ENCODE measurements around the gene CD96. TPM values are rescaled to one million over a fixed set of nuclear protein-coding genes. Genes with fewer than 3 reads are reported as not detected.

Gene CD96
- total and polyA plus RNA-seq, 4 donors = 0.69 to 3.1 (median 2.4) TPM

- Histone ChIP-seq H3K36me3 (ENCODE audit: control insufficient read depth in 4 of 4, insufficient read depth in 4 of 4, low read length in 4 of 4) (no peaks in the 10 kb centered on the region), H3K4me1 (ENCODE audit: control insufficient read depth in 5 of 5, insufficient read depth in 5 of 5, low read length in 5 of 5) (peaks cover 0 to 7% (median 0%) of the 10 kb centered on the region in 5 donors), H3K27ac (ENCODE audit: low read depth in 1 of 2, low read length in 1 of 2) (no peak overlapping the region), H3K9ac (ENCODE audit: insufficient read depth in 1 of 2, low read length in 2 of 2) (no peak overlapping the region), H3K4me3 (no peak overlapping the region), H3K27me3 (ENCODE audit: control insufficient read depth in 3 of 3, insufficient read depth in 3 of 3, low read length in 2 of 3) (no peaks in the 10 kb centered on the region), H3K9me3 (ENCODE audit: control insufficient read depth in 4 of 4, insufficient read depth in 3 of 4, low read length in 3 of 4) (no peaks in the 10 kb centered on the region)
- WGBS, 2 donors = 73 to 82% methylated on average over 4 of the region's 4 CpGs
- no peak for TF ChIP-seq CTCF (IDR thresholded peaks at IDR 0.05; ENCODE audit: control extremely low read depth, extremely low read depth)
- DNase-seq = peak in 2 of 3 donors; percentile 20 to 40
- no peak for ATAC-seq (ENCODE audit: insufficient read depth, low FRiP score)
Observed at GRCh38 chr3:111636366-111636885, 94.4 kb downstream of the CD96 start.

GRCh38 chr3:111639316-111639715 lies 97.3 kb downstream of the CD96 start:
- Histone ChIP-seq H3K4me3 (no peak overlapping the region), H3K36me3 (ENCODE audit: control insufficient read depth in 4 of 4, insufficient read depth in 4 of 4, low read length in 4 of 4) (no peaks in the 10 kb centered on the region), H3K9me3 (ENCODE audit: control insufficient read depth in 4 of 4, insufficient read depth in 3 of 4, low read length in 3 of 4) (no peaks in the 10 kb centered on the region), H3K9ac (ENCODE audit: insufficient read depth in 1 of 2, low read length in 2 of 2) (no peak overlapping the region), H3K4me1 (ENCODE audit: control insufficient read depth in 5 of 5, insufficient read depth in 5 of 5, low read length in 5 of 5) (peaks cover 0 to 7% (median 0%) of the 10 kb centered on the region in 5 donors), H3K27me3 (ENCODE audit: control insufficient read depth in 3 of 3, insufficient read depth in 3 of 3, low read length in 2 of 3) (no peaks in the 10 kb centered on the region), H3K27ac (ENCODE audit: low read depth in 1 of 2, low read length in 1 of 2) (no peak overlapping the region)
- WGBS, 2 donors = 91 to 97% methylated on average over 4 of the region's 4 CpGs
- no peak for DNase-seq
- TF ChIP-seq CTCF (IDR thresholded peaks at IDR 0.05; ENCODE audit: control extremely low read depth, extremely low read depth) = no peak
- no peak for ATAC-seq (ENCODE audit: insufficient read depth, low FRiP score)

- 76 to 84% methylated on average over 3 of the region's 3 CpGs for WGBS, 2 donors
- TF ChIP-seq CTCF (IDR thresholded peaks at IDR 0.05; ENCODE audit: control extremely low read depth, extremely low read depth) = no peak
- Histone ChIP-seq H3K36me3 (ENCODE audit: control insufficient read depth in 4 of 4, insufficient read depth in 4 of 4, low read length in 4 of 4) (no peaks in the 10 kb centered on the region), H3K4me3 (no peak overlapping the region), H3K9ac (ENCODE audit: insufficient read depth in 1 of 2, low read length in 2 of 2) (no peak overlapping the region), H3K27me3 (ENCODE audit: control insufficient read depth in 3 of 3, insufficient read depth in 3 of 3, low read length in 2 of 3) (no peaks in the 10 kb centered on the region), H3K9me3 (ENCODE audit: control insufficient read depth in 4 of 4, insufficient read depth in 3 of 4, low read length in 3 of 4) (peaks cover 0 to 2% (median 0%) of the 10 kb centered on the region in 4 donors), H3K4me1 (ENCODE audit: control insufficient read depth in 5 of 5, insufficient read depth in 5 of 5, low read length in 5 of 5) (no peaks in the 10 kb centered on the region), H3K27ac (ENCODE audit: low read depth in 1 of 2, low read length in 1 of 2) (no peak overlapping the region)
- ATAC-seq (ENCODE audit: insufficient read depth, low FRiP score) = no peak
- no peak for DNase-seq
Observed at GRCh38 chr3:111648991-111649579, 107.1 kb downstream of the CD96 start.

Data from lung (tissue), 12 donors.